ENCODE results near the gene HTR3E. TPM values are rescaled to one million over a fixed set of nuclear protein-coding genes. Genes with fewer than 3 reads are reported as not detected.
"Not testable (repeated sequence)": the region's sequence is repeated elsewhere in the genome, so short reads cannot be mapped to it uniquely, and the experiment has no call there.

The HTR3E gene
- polyA plus RNA-seq (ENCODE audit: insufficient read length in 3 of 3): under 1 TPM in 1 of 3 donors, not detected in 2; 0.07 TPM
- long read RNA-seq, donor 1: 0 reads
- long read RNA-seq, donor 2: 0 reads
- long read RNA-seq, donor 3: 0 reads
- long read RNA-seq, donor 4: 0 reads
- long read RNA-seq, donor 5: 0 reads
- long read RNA-seq, donor 6: 0 reads
- long read RNA-seq, donor 7: 0 reads
- long read RNA-seq, donor 8: 0 reads
- long read RNA-seq, donor 9: 0 reads
- long read RNA-seq, donor 10: 0 reads
- long read RNA-seq, donor 11: 0 reads
- long read RNA-seq, donor 12: 0 reads
- long read RNA-seq, donor 13: 0 reads
- long read RNA-seq, donor 14: 0 reads
- long read RNA-seq, donor 15: 0 reads
- long read RNA-seq, donor 16: 0 reads

DNA sequence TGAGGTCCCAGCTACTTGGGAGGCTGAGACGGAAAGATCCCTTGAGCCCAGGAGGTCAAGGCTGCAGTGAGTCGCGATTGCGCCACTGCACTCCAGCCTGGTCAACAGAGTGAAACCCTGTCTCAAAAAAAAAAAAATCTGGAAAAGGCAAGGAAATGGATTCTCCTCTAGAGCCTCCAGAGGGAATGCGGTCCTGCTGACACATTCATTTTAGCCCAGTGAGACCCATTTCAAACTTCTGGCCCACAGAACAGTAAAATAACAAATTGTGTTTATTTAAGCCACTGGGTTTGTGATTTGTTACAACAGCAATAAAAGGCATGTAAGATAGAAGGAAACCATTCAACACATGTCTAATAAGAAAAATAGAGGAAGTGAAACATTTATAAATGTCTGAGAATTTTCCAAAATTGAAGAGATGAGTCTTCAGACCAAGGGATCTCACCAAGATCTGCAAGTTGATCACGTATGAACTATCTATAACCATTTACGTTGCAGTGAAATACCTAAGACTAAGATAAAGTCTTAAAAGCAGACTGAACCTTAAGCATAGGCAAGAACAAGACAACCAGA is at the start of gene HTR3E:
Gene HTR3E, plus strand, starts transcription at position 254 of the 573 bp plus-strand sequence. CDS start 466 bp downstream, outside the sequence.
- DNase-seq: no peak

- no peak for DNase-seq
Measured at GRCh38 chr3:184050217-184050847, 46.5 kb upstream of the HTR3E start.

GRCh38 chr3:184052767-184053166 is 44.1 kb upstream of the HTR3E start, which contains the start of gene HTR3C:
Gene HTR3C, plus strand, starts transcription at chr3:184053047. Its CDS starts 34 bp downstream, at chr3:184053081.
- no peak for DNase-seq

GRCh38 chr3:184058029-184058428 is 38.8 kb upstream of the HTR3E start:
- no peak for DNase-seq

DNA sequence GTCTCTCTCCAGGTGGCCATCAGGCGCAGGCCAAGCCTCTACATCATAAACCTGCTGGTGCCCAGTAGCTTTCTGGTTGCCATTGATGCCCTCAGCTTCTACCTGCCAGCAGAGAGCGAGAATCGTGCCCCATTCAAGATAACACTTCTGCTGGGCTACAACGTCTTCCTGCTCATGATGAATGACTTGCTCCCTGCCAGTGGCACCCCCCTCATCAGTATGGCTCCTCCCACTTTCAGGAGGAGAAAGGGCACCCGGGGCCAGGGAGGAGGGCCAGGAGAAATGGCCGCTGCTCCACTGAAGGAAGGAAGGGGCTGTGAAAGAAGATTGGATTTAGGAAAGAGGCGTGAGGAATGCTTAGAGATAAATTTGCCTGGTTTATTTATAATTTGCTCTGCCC is 37.4 kb upstream of the HTR3E start:
- DNase-seq: no peak

DNA sequence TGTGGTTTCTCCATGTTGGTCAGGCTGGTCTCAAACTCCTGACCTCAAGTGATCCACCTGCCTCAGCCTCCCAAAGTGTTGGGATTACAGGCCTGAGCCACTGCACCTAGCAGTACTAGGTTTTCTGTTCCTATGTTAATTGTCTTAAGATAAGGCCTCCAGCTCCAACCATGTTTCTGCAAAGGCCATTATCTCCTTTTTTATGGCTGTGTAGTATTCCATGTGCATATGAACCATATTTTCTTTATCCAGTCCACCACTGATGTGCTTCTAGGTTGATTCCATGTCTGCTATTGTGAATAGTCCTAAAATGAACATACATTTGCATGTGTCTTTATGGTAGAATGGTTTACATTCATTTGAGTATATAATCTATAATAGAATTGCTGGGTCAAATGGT is 34.2 kb upstream of the HTR3E start:
- no peak for DNase-seq

- DNase-seq: no peak
Measured at GRCh38 chr3:184066211-184066610, 30.7 kb upstream of the HTR3E start.

DNA sequence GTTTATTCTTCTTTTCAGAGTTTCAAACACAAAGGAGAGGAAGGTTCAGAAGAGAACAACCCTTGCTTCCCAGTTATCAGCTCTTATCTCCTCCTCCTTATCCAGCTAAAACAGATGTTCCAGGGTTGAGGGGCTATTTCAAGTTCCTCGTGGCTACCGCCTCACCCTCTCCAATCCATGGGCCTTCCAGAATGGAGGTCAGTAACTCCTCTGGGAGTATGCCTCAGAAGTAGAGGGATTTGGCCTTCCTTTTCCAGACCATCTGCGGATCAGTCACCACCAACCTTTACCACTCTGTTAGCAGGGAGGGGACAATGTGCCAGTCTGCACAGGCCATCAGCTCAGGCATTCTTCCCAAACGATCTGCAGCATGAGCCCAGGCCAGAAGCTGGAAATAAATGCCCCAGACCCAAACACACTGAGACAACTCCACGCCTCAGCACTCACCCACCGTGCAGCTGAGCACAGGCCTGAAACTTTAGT is 29.2 kb upstream of the HTR3E start:
- DNase-seq: no peak

- no peak for DNase-seq
Measured at GRCh38 chr3:184068344-184068743, 28.5 kb upstream of the HTR3E start.

GRCh38 chr3:184071142-184071541 is 25.7 kb upstream of the HTR3E start:
- not testable (repeated sequence) for DNase-seq

GRCh38 chr3:184073621-184074020 is 23.2 kb upstream of the HTR3E start:
- DNase-seq: no peak

DNA sequence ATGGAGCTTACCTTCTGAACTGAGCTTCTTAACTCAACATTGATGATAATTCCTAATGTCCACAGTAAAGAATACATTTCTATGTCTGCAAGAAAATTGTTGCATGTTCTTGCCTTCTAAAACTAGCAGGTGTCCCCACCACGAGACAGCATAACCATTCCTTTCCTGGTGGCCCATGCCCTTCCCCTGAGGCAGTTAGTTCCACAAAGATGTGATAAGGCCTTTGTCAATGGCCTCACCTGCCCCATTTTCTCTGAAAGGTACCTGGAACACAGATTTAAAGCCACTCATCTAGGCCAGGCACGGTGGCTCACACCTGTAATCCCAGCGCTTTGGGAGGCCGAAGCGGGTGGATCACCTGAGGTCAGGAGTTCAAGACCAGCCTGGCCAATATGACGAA is 21.0 kb upstream of the HTR3E start:
- no peak for DNase-seq

- no peak for DNase-seq
Measured at GRCh38 chr3:184077881-184078280, 19.0 kb upstream of the HTR3E start.

DNA sequence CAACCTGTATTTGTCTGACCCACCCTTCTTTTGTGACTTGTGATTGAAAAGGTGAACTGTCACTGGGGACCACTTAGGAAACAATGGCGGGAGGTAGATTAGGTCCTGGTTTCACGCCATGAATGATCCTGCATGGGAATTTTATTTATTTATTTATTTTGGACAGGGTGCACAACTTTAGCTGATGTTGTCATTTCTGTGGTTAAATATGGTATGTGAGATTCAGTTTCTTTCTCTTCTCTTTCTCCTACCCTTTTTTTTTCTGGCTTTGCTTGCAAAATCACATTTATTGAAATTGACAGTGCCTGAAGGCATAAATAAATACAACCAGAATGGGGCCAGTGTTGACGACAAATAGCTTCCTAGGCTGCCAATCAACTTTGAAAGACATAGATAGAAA is 18.0 kb upstream of the HTR3E start:
- DNase-seq: no peak

GRCh38 chr3:184081116-184081830 is 15.6 kb upstream of the HTR3E start:
- no peak for DNase-seq

DNA sequence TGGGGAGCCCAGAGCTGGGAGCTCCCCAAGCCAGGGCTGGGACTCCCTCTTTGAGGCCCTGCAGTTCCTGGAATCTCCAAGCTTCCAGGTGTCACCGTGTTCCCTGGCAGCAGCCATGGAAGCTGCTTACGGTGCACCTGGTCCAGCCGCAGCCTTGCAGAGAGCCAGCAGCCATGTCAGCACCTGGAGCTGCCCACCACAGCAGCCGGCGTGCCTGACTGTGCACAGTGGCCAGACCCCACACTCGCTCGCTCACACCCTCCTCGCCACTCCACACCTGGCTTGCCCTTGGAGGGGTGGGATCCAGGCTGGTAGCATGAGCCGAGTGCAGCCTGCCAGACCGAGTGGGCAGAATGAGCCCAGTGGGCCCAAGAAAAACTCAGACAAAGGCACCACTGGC is 14.8 kb upstream of the HTR3E start:
- no peak for DNase-seq

- DNase-seq: no peak
Measured at GRCh38 chr3:184082465-184082864, 14.4 kb upstream of the HTR3E start.

- DNase-seq: no peak
Measured at GRCh38 chr3:184085389-184085852, 11.4 kb upstream of the HTR3E start.

DNA sequence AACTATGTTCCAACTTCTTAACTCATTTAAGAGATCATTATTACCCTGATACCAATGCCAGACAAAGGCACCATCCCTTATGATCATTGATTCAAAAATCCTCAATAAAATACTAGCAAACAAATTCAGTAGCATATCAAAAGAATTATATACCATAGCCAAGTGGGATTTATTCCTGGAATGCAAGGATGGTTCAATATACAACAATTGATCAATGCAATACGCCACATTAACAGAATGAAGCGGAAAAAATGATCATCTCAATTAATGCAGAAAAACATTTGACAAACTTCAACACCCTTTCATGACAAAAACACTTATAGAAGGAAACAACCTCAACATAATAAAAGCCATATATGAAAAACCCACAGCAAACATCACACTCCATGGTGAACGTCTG is 4.7 kb upstream of the HTR3E start:
- DNase-seq: no peak

- DNase-seq: no peak
Measured at GRCh38 chr3:184097556-184097955, 692 bp downstream of the HTR3E start.

DNA sequence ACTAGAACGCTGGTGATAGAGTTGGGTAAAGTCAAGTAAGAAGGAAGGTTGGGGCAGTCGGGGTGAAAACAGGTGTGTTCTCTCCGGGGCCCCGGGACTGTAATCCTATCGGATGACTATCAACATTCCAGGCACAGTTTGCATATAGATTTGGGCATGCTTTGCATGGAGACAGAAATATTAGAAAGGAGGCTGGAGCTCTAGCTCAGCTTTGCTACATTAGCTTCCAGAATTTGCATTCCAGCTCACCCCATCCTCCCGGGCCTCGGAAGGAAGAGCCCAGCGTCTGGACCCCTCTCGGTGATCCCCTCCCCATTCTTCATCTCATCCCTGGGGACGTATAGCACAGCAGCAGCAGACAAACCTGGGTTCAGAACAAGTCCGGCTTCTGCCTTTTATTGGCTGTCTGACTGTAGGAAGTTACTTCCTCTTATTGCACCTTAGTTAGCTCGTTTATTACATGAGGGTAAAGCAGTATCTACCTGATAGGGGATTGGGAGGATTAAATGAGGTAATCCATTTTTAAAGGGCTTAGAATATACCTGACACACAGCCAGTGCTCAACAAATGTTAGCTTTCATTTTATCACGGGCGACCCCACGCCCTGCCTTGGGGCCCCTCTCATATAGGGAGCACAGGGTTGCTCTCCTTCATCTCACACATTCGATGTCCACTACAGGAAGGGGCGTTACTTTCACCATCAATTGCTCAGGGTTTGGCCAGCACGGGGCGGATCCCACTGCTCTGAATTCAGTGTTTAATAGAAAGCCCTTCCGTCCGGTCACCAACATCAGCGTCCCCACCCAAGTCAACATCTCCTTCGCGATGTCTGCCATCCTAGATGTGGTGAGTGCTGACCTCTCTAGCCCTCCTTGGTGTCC is 3.2 kb downstream of the HTR3E start:
- DNase-seq: no peak
